Transverse colon (tissue), 3 donors: ENCODE measurements around the gene GRB7.

Experiments
- POLR2A ChIP-seq: fragments of 450-650 bp; IDR thresholded peaks from one replicate; pipeline ENCODE4 v1.6.1; 2016; ENCODE audit warnings: antibody characterized with exemption, mild to moderate bottlenecking, moderate library complexity
- TF ChIP-seq, protein P1 (sequence below), 5 experiments: fragments of 200-600 bp in 3 of 5; fragments of 450-650 bp in 2 of 5; sonication (generic) in 3 of 5; IDR thresholded peaks; 1 replicate in 2 of 5; 2 replicates in 3 of 5; pipeline ENCODE4 v1.5.1; 2016 to 2017; ENCODE audit warnings: antibody characterized with exemption in 5 of 5, inconsistent platforms in 3 of 5, mild to moderate bottlenecking in 2 of 5, moderate library complexity in 1 of 5

DNA sequence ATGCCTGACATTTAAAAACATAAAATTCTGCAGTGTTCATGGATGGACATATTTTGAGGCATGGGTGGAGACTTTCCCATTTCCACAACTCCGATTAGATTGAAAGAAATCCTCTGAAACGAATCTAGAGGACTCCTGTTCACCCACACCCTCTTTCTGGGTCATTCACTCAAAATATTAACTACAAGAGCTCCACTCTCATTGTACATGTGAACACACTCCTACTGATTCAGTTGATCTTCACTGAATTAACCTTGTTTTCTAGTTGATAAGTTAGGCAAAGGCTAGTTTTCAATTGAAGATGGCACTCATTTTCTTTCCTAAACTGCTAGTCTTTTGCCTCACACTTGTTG, 44.1 kb downstream of the GRB7 start:
- TF ChIP-seq, protein P1, sequence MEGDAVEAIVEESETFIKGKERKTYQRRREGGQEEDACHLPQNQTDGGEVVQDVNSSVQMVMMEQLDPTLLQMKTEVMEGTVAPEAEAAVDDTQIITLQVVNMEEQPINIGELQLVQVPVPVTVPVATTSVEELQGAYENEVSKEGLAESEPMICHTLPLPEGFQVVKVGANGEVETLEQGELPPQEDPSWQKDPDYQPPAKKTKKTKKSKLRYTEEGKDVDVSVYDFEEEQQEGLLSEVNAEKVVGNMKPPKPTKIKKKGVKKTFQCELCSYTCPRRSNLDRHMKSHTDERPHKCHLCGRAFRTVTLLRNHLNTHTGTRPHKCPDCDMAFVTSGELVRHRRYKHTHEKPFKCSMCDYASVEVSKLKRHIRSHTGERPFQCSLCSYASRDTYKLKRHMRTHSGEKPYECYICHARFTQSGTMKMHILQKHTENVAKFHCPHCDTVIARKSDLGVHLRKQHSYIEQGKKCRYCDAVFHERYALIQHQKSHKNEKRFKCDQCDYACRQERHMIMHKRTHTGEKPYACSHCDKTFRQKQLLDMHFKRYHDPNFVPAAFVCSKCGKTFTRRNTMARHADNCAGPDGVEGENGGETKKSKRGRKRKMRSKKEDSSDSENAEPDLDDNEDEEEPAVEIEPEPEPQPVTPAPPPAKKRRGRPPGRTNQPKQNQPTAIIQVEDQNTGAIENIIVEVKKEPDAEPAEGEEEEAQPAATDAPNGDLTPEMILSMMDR (IDR thresholded peaks at IDR 0.05): no peak
- no peak for TF ChIP-seq POLR2A
